NCI-H345 treated with DMSO at 0.1 percent for 48 hours (cell line): Measurements from ENCODE around the gene NPM1.

Experiments used
- DNase-seq: peaks from one replicate; lab custom pipeline; 2025; ENCODE audit not compliant: unreplicated experiment; lab: John Stamatoyannopoulos, UW

Gene NPM1

GRCh38 chr5:171427318-171428167, 39.9 kb downstream of the NPM1 start:
- DNase-seq: no peak

- DNase-seq: no peak
These were observed 40.6 kb downstream of the NPM1 start for GRCh38 chr5:171428168-171428696.

- DNase-seq: no peak
These were observed 41.3 kb downstream of the NPM1 start for GRCh38 chr5:171428809-171429542.

- no peak for DNase-seq
These were observed 41.9 kb downstream of the NPM1 start for GRCh38 chr5:171429543-171429910.

GRCh38 chr5:171431251-171431777, 43.7 kb downstream of the NPM1 start:
- no peak for DNase-seq

- no peak for DNase-seq
These were observed 44.4 kb downstream of the NPM1 start for GRCh38 chr5:171432076-171432475.

- no peak for DNase-seq
These were observed 45.1 kb downstream of the NPM1 start for GRCh38 chr5:171432583-171433351.

- DNase-seq: no peak
These were observed 45.7 kb downstream of the NPM1 start for GRCh38 chr5:171433352-171433698.

GRCh38 chr5:171433982-171434676, 46.5 kb downstream of the NPM1 start:
- DNase-seq: no peak

- no peak for DNase-seq
These were observed 47.2 kb downstream of the NPM1 start for GRCh38 chr5:171434874-171435273.

GRCh38 chr5:171435908-171436307, 48.3 kb downstream of the NPM1 start:
- DNase-seq: no peak

- DNase-seq: no peak
These were observed 49.2 kb downstream of the NPM1 start for GRCh38 chr5:171436804-171437285.

- DNase-seq: no peak
These were observed 49.7 kb downstream of the NPM1 start for GRCh38 chr5:171437286-171437821.

- DNase-seq: no peak
These were observed 51.1 kb downstream of the NPM1 start for GRCh38 chr5:171438738-171439137.

GRCh38 chr5:171441246-171441791, 53.7 kb downstream of the NPM1 start:
- DNase-seq: no peak

- no peak for DNase-seq
These were observed 54.8 kb downstream of the NPM1 start for GRCh38 chr5:171442287-171443042.

GRCh38 chr5:171444582-171444981, 56.9 kb downstream of the NPM1 start:
- no peak for DNase-seq

- DNase-seq: no peak
These were observed 58.2 kb downstream of the NPM1 start for GRCh38 chr5:171445644-171446516.
